CD8-positive, alpha-beta memory T cell (primary cell): Measurements from ENCODE around the gene PLA2G15. TPM values are rescaled to one million over a fixed set of nuclear protein-coding genes. Genes with fewer than 3 reads are reported as not detected.

ENCODE experiments used
- CTCF ChIA-PET: fragments of 350-600 bp; sonication (Branson Sonifier 250); formaldehyde crosslinking; loops from one replicate; lab custom pipeline; 2021; ENCODE audit warnings: antibody characterized with exemption; lab: Charles Lee
- POLR2A ChIA-PET: fragments of 350-600 bp; sonication (Branson Sonifier 250); formaldehyde crosslinking; loops from one replicate; lab custom pipeline; 2021; ENCODE audit warnings: antibody characterized with exemption; lab: Charles Lee
- DNase-seq, 5 donors: peaks; one replicate each; pipeline versions ENCODE4 v3.0.0 to v3.0.0-alpha.2; 2020 to 2022; ENCODE audit warnings: mixed read lengths in 1 of 5
- H3K27ac ChIP-seq: one replicate; pipeline ENCODE4 v1.7.0; 2013; ENCODE audit warnings: low read depth, mild to moderate bottlenecking, low read length, moderate library complexity
- H3K27me3 ChIP-seq: 2 replicates; pipeline ENCODE4 v1.7.0; 2013; ENCODE audit warnings: low read length, mild to moderate bottlenecking; ENCODE audit not compliant: insufficient read depth, poor library complexity, severe bottlenecking
- H3K36me3 ChIP-seq: 2 replicates; pipeline ENCODE4 v1.7.0; 2013; ENCODE audit warnings: mild to moderate bottlenecking, low read length, moderate library complexity; ENCODE audit not compliant: insufficient read depth
- H3K4me1 ChIP-seq: 2 replicates; pipeline ENCODE4 v1.7.0; 2013; ENCODE audit warnings: mild to moderate bottlenecking, low read length, moderate library complexity; ENCODE audit not compliant: insufficient read depth
- H3K4me3 ChIP-seq: 2 replicates; pipeline ENCODE4 v1.7.0; 2013; ENCODE audit warnings: mild to moderate bottlenecking, low read length
- H3K9me3 ChIP-seq: 2 replicates; pipeline ENCODE4 v1.7.0; 2013; ENCODE audit warnings: mild to moderate bottlenecking, low read length
- H3K27ac Mint-ChIP-seq, 8 donors: one replicate each; pipeline ENCODE4 v1.8.0; 2020 to 2021; ENCODE audit warnings: mixed read lengths in 8 of 8, mild to moderate bottlenecking in 6 of 8, inconsistent platforms in 3 of 8, moderate library complexity in 3 of 8
- H3K27me3 Mint-ChIP-seq, 2 donors: one replicate each; pipeline ENCODE4 v1.8.0; 2020 to 2021; ENCODE audit warnings: mixed read lengths in 2 of 2, mild to moderate bottlenecking in 1 of 2, moderate library complexity in 1 of 2
- H3K36me3 Mint-ChIP-seq, 3 donors: one replicate each; pipeline ENCODE4 v1.8.0; 2020 to 2021; ENCODE audit warnings: mixed read lengths in 3 of 3, inconsistent platforms in 1 of 3, mild to moderate bottlenecking in 1 of 3
- H3K4me1 Mint-ChIP-seq, 3 donors: one replicate each; pipeline ENCODE4 v1.8.0; 2020 to 2021; ENCODE audit warnings: mixed read lengths in 3 of 3, inconsistent platforms in 1 of 3, mild to moderate bottlenecking in 1 of 3
- H3K4me3 Mint-ChIP-seq, 7 donors: one replicate each; pipeline ENCODE4 v1.8.0; 2020 to 2021; ENCODE audit warnings: mixed read lengths in 7 of 7, mild to moderate bottlenecking in 6 of 7, moderate library complexity in 4 of 7, inconsistent platforms in 2 of 7
- H3K9me3 Mint-ChIP-seq, 5 donors: one replicate each; pipeline ENCODE4 v1.8.0; 2020 to 2022; ENCODE audit warnings: mixed read lengths in 5 of 5, mild to moderate bottlenecking in 3 of 5, moderate library complexity in 2 of 5, inconsistent platforms in 1 of 5
- polyA plus RNA-seq: library from polyadenylated mRNA; unstranded; fragments of 300-500 nt; fragmentation: Illumina TruSeq; gene quantifications from one replicate; pipeline ENCODE4 v1.2.3, GENCODE V29; 2021
- total RNA-seq, 2 experiments: library from RNA; stranded (reverse); gene quantifications; one replicate each; pipeline ENCODE4 v1.2.3, GENCODE V29; 2021

The PLA2G15 gene
- total and polyA plus RNA-seq, 3 experiments from 2014 or later: 9.0 to 11.0 (median 9.4) TPM

DNA sequence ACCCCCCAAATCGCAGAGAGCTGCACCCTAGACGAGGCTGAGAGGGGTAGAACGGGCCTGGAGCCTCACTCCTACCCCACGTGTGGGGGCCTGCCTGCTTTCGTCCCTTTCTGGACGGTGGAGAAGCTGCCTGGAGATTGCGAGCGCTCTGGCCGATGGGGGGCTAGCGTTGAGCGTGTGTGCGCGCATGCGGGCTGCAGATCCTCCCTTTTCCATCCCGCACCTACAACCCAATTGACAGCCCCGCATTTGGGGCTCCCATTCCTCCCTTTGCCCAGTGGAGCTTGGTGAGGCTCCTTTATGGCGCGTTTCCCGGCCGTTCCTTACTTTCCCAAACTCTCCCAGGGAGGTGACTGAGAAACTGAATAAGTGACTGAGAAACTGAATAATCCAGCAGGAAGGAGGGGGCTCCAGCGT is 8.3 kb upstream of the PLA2G15 start:
- H3K9me3 Mint-ChIP-seq: peaks cover 0 to 3% (median 0%) of the 10 kb centered on the region in 5 donors
- Histone ChIP-seq H3K9me3 (no peaks in the 10 kb centered on the region), H3K4me1 (peaks cover 22% of the 10 kb centered on the region), H3K36me3 (no peaks in the 10 kb centered on the region), H3K27me3 (no peaks in the 10 kb centered on the region), H3K4me3 (peak overlapping the region; percentile 78), H3K27ac (no peak overlapping the region)
- CTCF ChIA-PET: interaction anchor here (0.7 to 2.4 kb wide), 9 partner anchors 9 to 166 kb away, joined by 3 to 12 read pairs (median 3); partner anchors contain the start of genes NFATC3, PLA2G15 and SLC7A6
- H3K27ac Mint-ChIP-seq: peak overlapping the region; percentile 63 to 94 (median 85)
- H3K4me1 Mint-ChIP-seq: peaks cover 25 to 43% (median 27%) of the 10 kb centered on the region in 3 donors
- POLR2A ChIA-PET: interaction anchor here (0.7 to 1.5 kb wide), 3 partner anchors 26 to 74 kb away, joined by 3 to 5 read pairs (median 4); partner anchors contain the start of genes PRMT7, SLC7A6 and SLC7A6OS
- peaks cover 0 to 5% (median 0%) of the 10 kb centered on the region in 3 donors for H3K36me3 Mint-ChIP-seq
- peaks cover 0 to 4% of the 10 kb centered on the region in 2 donors for H3K27me3 Mint-ChIP-seq
- H3K4me3 Mint-ChIP-seq: peak overlapping the region; percentile 88 to 97 (median 96)
- peak in 2 of 5 donors; percentile 20 to 32 for DNase-seq

GRCh38 chr16:68237243-68238028 is 7.7 kb upstream of the PLA2G15 start:
- H3K36me3 ChIP-seq: no peaks in the 10 kb centered on the region
- peak; percentile 80 to 90 (median 82) for DNase-seq
- Mint-ChIP-seq H3K4me3 (peak overlapping the region; percentile 88 to 97 (median 96)), H3K36me3 (peaks cover 0 to 5% (median 0%) of the 10 kb centered on the region in 3 donors), H3K27me3 (peaks cover 0 to 4% of the 10 kb centered on the region in 2 donors), H3K27ac (peak overlapping the region; percentile 84 to 94 (median 92)), H3K4me1 (peaks cover 25 to 43% (median 27%) of the 10 kb centered on the region in 3 donors), H3K9me3 (peaks cover 0 to 3% (median 0%) of the 10 kb centered on the region in 5 donors)
- ChIA-PET CTCF (interaction anchor here (0.7 to 2.4 kb wide), 10 partner anchors 8 to 167 kb away, joined by 3 to 12 read pairs (median 3); partner anchors contain the start of genes NFATC3, PLA2G15 and SLC7A6), POLR2A (interaction anchor here (0.6 to 0.7 kb wide), 2 partner anchors 25 to 1147 kb away, joined by 3 to 5 read pairs; no protein-coding TSS in a partner anchor)
- H3K27ac ChIP-seq: no peak overlapping the region
- peak overlapping the region; percentile 78 for H3K4me3 ChIP-seq
- H3K9me3 ChIP-seq: no peaks in the 10 kb centered on the region
- peaks cover 22% of the 10 kb centered on the region for H3K4me1 ChIP-seq
- H3K27me3 ChIP-seq: no peaks in the 10 kb centered on the region

- DNase-seq: no peak
- peaks cover 0 to 3% (median 0%) of the 10 kb centered on the region in 5 donors for H3K9me3 Mint-ChIP-seq
- peak overlapping the region; percentile 78 for H3K4me3 ChIP-seq
- H3K4me1 Mint-ChIP-seq: peaks cover 25 to 43% (median 27%) of the 10 kb centered on the region in 3 donors
- H3K9me3 ChIP-seq: no peaks in the 10 kb centered on the region
- peak overlapping the region in 7 of 8 donors; percentile 84 to 94 (median 90) for H3K27ac Mint-ChIP-seq
- no peaks in the 10 kb centered on the region for H3K36me3 ChIP-seq
- H3K27ac ChIP-seq: no peak overlapping the region
- no peaks in the 10 kb centered on the region for H3K27me3 ChIP-seq
- CTCF ChIA-PET: interaction anchor here (1.1 to 2.4 kb wide), 6 partner anchors 8 to 153 kb away, joined by 3 to 12 read pairs (median 4); partner anchors contain the start of genes NFATC3, PLA2G15 and SLC7A6
- H3K36me3 Mint-ChIP-seq: peaks cover 0 to 5% (median 0%) of the 10 kb centered on the region in 3 donors
- H3K4me3 Mint-ChIP-seq: peak overlapping the region; percentile 88 to 97 (median 96)
- POLR2A ChIA-PET: interaction anchor here (0.5 kb wide), 1 partner anchor 1196 kb away, joined by 3 read pairs; no protein-coding TSS in a partner anchor
- peaks cover 22% of the 10 kb centered on the region for H3K4me1 ChIP-seq
- H3K27me3 Mint-ChIP-seq: peaks cover 0 to 4% of the 10 kb centered on the region in 2 donors
These were observed 7.2 kb upstream of the PLA2G15 start for GRCh38 chr16:68238029-68238345.

DNA sequence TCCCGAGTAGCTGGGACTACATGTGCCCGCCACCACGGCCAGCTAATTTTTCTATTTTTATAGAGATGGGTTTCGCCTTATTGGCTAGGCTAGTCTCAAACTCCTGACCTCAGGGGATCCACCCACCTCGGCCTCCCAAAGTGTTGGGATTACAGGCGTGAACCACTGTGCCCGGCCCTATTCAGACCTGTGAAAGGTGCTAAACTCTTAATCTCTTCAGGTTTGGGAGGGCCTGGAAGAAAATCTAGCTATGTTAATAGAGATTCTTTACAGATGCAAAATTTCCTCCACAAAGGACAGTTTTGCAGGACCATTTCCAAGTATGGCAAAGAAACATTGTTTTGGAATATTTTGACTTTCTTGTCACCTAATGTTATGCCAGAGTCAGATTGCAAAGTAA is 3.1 kb upstream of the PLA2G15 start:
- Histone ChIP-seq H3K4me3 (no peak overlapping the region), H3K36me3 (no peaks in the 10 kb centered on the region), H3K9me3 (no peaks in the 10 kb centered on the region), H3K27me3 (no peaks in the 10 kb centered on the region), H3K27ac (no peak overlapping the region), H3K4me1 (peaks cover 35% of the 10 kb centered on the region)
- Mint-ChIP-seq H3K27ac (no peak overlapping the region), H3K4me3 (peak overlapping the region in 2 of 7 donors; percentile 36 to 80), H3K36me3 (peaks cover 0 to 12% (median 0%) of the 10 kb centered on the region in 3 donors), H3K9me3 (no peaks in the 10 kb centered on the region), H3K27me3 (no peaks in the 10 kb centered on the region), H3K4me1 (peaks cover 31 to 48% (median 33%) of the 10 kb centered on the region in 3 donors)
- DNase-seq: no peak
- ChIA-PET CTCF (interaction anchor here (1.1 to 5.5 kb wide), 5 partner anchors 9 to 86 kb away, joined by 3 to 42 read pairs (median 4); partner anchors contain the start of gene SLC7A6), POLR2A (interaction anchor here (0.7 kb wide), 1 partner anchor 357 kb away, joined by 4 read pairs; the partner anchor contains the start of gene NRN1L)

GRCh38 chr16:68242926-68243858 is 2.0 kb upstream of the PLA2G15 start:
- Histone ChIP-seq H3K4me1 (peaks cover 35% of the 10 kb centered on the region), H3K27ac (no peak overlapping the region), H3K27me3 (no peaks in the 10 kb centered on the region), H3K36me3 (no peaks in the 10 kb centered on the region), H3K4me3 (no peak overlapping the region), H3K9me3 (no peaks in the 10 kb centered on the region)
- peaks cover 0 to 6% (median 0%) of the 10 kb centered on the region in 3 donors for H3K36me3 Mint-ChIP-seq
- H3K4me3 Mint-ChIP-seq: peak overlapping the region; percentile 28 to 98 (median 82)
- H3K4me1 Mint-ChIP-seq: peaks cover 25 to 52% (median 28%) of the 10 kb centered on the region in 3 donors
- CTCF ChIA-PET: interaction anchor here (0.7 to 5.5 kb wide), 5 partner anchors 17 to 86 kb away, joined by 3 to 42 read pairs (median 4); partner anchors contain the start of gene SLC7A6
- no peaks in the 10 kb centered on the region for H3K27me3 Mint-ChIP-seq
- H3K9me3 Mint-ChIP-seq: no peaks in the 10 kb centered on the region
- H3K27ac Mint-ChIP-seq: peak overlapping the region in 1 of 8 donors; percentile 54
- no peak for DNase-seq
- POLR2A ChIA-PET: interaction anchor here (0.7 kb wide), 1 partner anchor 359 kb away, joined by 4 read pairs; the partner anchor contains the start of gene NRN1L

GRCh38 chr16:68244481-68244902 is 681 bp upstream of the PLA2G15 start:
- ChIA-PET POLR2A (interaction anchor here (0.7 to 1.7 kb wide), 6 partner anchors 17 to 1399 kb away, joined by 3 to 6 read pairs (median 4); partner anchors contain the start of genes NFATC3 and SLC7A6), CTCF (interaction anchor here (1.9 to 5.5 kb wide), 3 partner anchors 16 to 84 kb away, joined by 8 to 42 read pairs (median 18); partner anchors contain the start of gene SLC7A6)
- Mint-ChIP-seq H3K36me3 (peaks cover 0 to 13% (median 0%) of the 10 kb centered on the region in 3 donors), H3K4me1 (peaks cover 19 to 44% (median 23%) of the 10 kb centered on the region in 3 donors), H3K27ac (peak overlapping the region in 5 of 8 donors; percentile 72 to 90 (median 86)), H3K4me3 (peak overlapping the region; percentile 97 to 99 (median 98)), H3K27me3 (no peaks in the 10 kb centered on the region), H3K9me3 (no peaks in the 10 kb centered on the region)
- H3K4me1 ChIP-seq: peaks cover 23% of the 10 kb centered on the region
- H3K4me3 ChIP-seq: peak overlapping the region; percentile 98
- no peak for DNase-seq
- no peaks in the 10 kb centered on the region for H3K9me3 ChIP-seq
- no peaks in the 10 kb centered on the region for H3K36me3 ChIP-seq
- no peaks in the 10 kb centered on the region for H3K27me3 ChIP-seq
- peak overlapping the region; percentile 47 for H3K27ac ChIP-seq
